Mesendoderm (in vitro differentiated cells): ENCODE measurements around the gene RAD21L1.
A peak's percentile ranks its signal among the peaks of the same experiment; 100 is the strongest.

Source experiments
- DNase-seq: peaks from one replicate; pipeline ENCODE4 v3.0.0; 2013
- H2AK5ac ChIP-seq: 2 replicates; pipeline ENCODE4 v1.6.1; 2013; ENCODE audit warnings: low read length, inconsistent platforms
- H2BK120ac ChIP-seq: 2 replicates; pipeline ENCODE4 v1.6.1; 2013; ENCODE audit warnings: low read depth, mild to moderate bottlenecking, low read length, moderate library complexity, mixed read lengths
- H2BK15ac ChIP-seq: replicated peaks from 2 replicates; pipeline ENCODE4 v1.6.1; 2013; ENCODE audit warnings: low read depth, mild to moderate bottlenecking, moderate library complexity
- H2BK5ac ChIP-seq: 2 replicates; pipeline ENCODE4 v1.6.1; 2013; ENCODE audit warnings: low read length, inconsistent platforms
- H3K18ac ChIP-seq: 2 replicates; pipeline ENCODE4 v1.6.1; 2013; ENCODE audit warnings: mild to moderate bottlenecking, low read length, mixed read lengths
- H3K23ac ChIP-seq: one replicate; pipeline ENCODE4 v1.6.1; 2013; ENCODE audit warnings: low read length
- H3K27ac ChIP-seq: 2 replicates; pipeline ENCODE4 v1.5.1; 2013; ENCODE audit warnings: low read depth, mild to moderate bottlenecking, inconsistent platforms, low read length, moderate library complexity
- H3K27me3 ChIP-seq: 2 replicates; pipeline ENCODE4 v1.6.1; 2013; ENCODE audit warnings: low read length, control low read depth, mild to moderate bottlenecking, inconsistent platforms; ENCODE audit not compliant: insufficient read depth, poor library complexity
- H3K36me3 ChIP-seq: 2 replicates; pipeline ENCODE4 v1.6.1; 2013; ENCODE audit warnings: low read length, inconsistent platforms; ENCODE audit not compliant: control insufficient read depth, insufficient read depth
- H3K4ac ChIP-seq: one replicate; pipeline ENCODE4 v1.6.1; 2013; ENCODE audit warnings: low read depth, mild to moderate bottlenecking, low read length, moderate library complexity
- H3K4me1 ChIP-seq: 2 replicates; pipeline ENCODE4 v1.6.1; 2013; ENCODE audit warnings: low read depth, low read length, inconsistent platforms; ENCODE audit not compliant: control insufficient read depth
- H3K4me2 ChIP-seq: 2 replicates; pipeline ENCODE4 v1.6.1; 2013; ENCODE audit warnings: low read length
- H3K4me3 ChIP-seq: 2 replicates; pipeline ENCODE4 v1.5.1; 2013; ENCODE audit warnings: mild to moderate bottlenecking, low read length
- H3K56ac ChIP-seq: one replicate; pipeline ENCODE4 v1.6.1; 2013; ENCODE audit warnings: low read length
- H3K79me1 ChIP-seq: 2 replicates; pipeline ENCODE4 v1.6.1; 2013; ENCODE audit warnings: low read length, inconsistent platforms
- H3K79me2 ChIP-seq: 2 replicates; pipeline ENCODE4 v1.6.1; 2013; ENCODE audit warnings: mild to moderate bottlenecking, low read length; ENCODE audit not compliant: control insufficient read depth, insufficient read depth
- H3K9ac ChIP-seq: 2 replicates; pipeline ENCODE4 v1.6.1; 2013; ENCODE audit warnings: low read length, inconsistent platforms
- H4K5ac ChIP-seq: one replicate; pipeline ENCODE4 v1.6.1; 2013; ENCODE audit warnings: low read length
- H4K8ac ChIP-seq: one replicate; pipeline ENCODE4 v1.6.1; 2013; ENCODE audit warnings: low read depth, mild to moderate bottlenecking, control low read depth, low read length, moderate library complexity
- WGBS: extraction: QIAGEN DNeasy Blood & Tissue Kit; methylation state at CpG from one replicate; pipeline ENCODE4 v1.1.7; 2013; ENCODE audit warnings: low lambda C conversion rate, missing lambda C conversion rate; ENCODE audit not compliant: insufficient coverage; ENCODE audit errors: extremely low coverage; 5-methylcytosine and 5-hydroxymethylcytosine counted together

RAD21L1 gene

DNA sequence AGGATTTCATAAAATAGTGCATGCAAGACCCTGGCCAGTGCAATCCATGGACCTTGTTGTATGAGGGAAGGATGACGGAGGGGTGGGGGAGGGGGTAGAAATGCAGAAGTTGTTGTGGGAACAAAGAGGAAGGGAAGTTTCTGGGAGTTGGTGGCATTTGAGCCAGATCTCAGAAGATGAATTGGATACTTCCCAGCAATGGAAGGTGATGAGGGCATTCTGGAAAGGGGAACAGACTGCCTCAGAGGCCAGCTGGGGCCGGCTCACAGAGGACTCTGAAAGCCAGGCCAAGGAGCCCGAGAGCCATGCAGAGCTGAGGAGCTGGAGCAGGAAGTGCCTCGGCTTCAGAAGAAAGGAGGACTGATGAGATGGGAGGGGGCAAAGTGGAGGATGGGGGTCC, 43.7 kb upstream of the RAD21L1 start:
- Histone ChIP-seq H3K9ac (no peak overlapping the region), H3K4ac (no peak overlapping the region), H3K79me2 (no peaks in the 10 kb centered on the region), H4K5ac (no peak overlapping the region), H4K8ac (no peak overlapping the region), H3K79me1 (no peaks in the 10 kb centered on the region), H3K18ac (no peak overlapping the region), H3K4me2 (no peak overlapping the region), H3K27ac (no peak overlapping the region), H3K27me3 (peaks cover 10% of the 10 kb centered on the region), H3K36me3 (no peaks in the 10 kb centered on the region), H2BK15ac (no peak overlapping the region), H3K4me1 (peaks cover 7% of the 10 kb centered on the region), H3K23ac (no peak overlapping the region), H2AK5ac (no peak overlapping the region), H2BK5ac (no peak overlapping the region), H3K56ac (no peak overlapping the region), H3K4me3 (no peak overlapping the region), H2BK120ac (no peak overlapping the region)
- DNase-seq = no peak
- WGBS = no CpG with 5 or more reads among the region's 4 CpGs

DNA sequence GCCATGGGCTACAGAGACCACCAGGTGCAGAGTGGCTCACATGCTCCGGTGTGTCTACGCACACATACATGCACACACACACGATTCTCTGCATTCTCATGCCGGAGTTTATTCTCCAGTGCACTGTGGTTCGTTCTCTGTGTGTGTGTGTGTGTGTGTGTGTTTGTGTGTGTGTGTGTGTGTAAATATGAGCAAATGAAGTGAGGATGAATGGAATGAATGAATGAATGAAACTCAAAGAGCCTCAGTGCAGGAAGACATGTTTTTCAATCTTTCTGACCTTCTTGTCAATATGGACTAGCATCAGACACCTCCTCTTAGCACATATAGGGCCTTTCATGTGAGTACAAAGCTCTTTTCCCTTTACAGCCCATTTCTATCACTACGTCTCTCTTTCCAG, 42.7 kb upstream of the RAD21L1 start:
- no peak overlapping the region for H4K8ac ChIP-seq

DNA sequence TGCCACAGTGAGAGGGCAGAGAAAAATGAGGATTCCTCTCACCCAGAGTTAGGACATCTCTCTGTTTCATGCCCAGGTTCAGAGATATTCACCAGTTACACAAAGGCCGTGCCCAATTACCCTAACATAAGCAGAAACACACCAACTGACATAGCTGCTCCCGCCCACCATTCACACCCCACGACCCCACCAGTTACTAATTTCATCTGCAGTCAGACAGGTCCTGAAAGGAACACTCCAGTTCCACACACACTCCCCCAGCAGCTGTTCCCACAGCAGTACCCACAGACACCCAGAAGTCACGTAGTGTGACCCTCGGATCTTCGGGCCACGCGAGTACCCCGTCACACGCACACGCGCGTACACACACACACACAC, 41.6 kb upstream of the RAD21L1 start:
- Histone ChIP-seq H3K4ac (no peak overlapping the region), H4K5ac (no peak overlapping the region), H3K23ac (no peak overlapping the region), H2BK120ac (no peak overlapping the region), H3K9ac (peak overlapping the region; percentile 41), H3K27ac (no peak overlapping the region), H3K27me3 (peaks cover 10% of the 10 kb centered on the region), H4K8ac (no peak overlapping the region), H3K18ac (no peak overlapping the region), H3K36me3 (no peaks in the 10 kb centered on the region), H3K56ac (peak overlapping the region; percentile 86), H2BK5ac (no peak overlapping the region), H3K79me1 (no peaks in the 10 kb centered on the region), H3K4me1 (peaks cover 11% of the 10 kb centered on the region), H3K4me2 (peak overlapping the region; percentile 51), H3K4me3 (no peak overlapping the region), H3K79me2 (no peaks in the 10 kb centered on the region), H2BK15ac (no peak overlapping the region), H2AK5ac (no peak overlapping the region)
- WGBS = no CpG with 5 or more reads among the region's 13 CpGs
- DNase-seq = no peak

More for the DNA sequence above, 42.7 kb upstream of the RAD21L1 start:
- Histone ChIP-seq H3K36me3 (no peaks in the 10 kb centered on the region), H4K5ac (no peak overlapping the region), H3K27ac (no peak overlapping the region), H3K56ac (no peak overlapping the region), H2BK15ac (no peak overlapping the region), H3K4me2 (no peak overlapping the region), H2AK5ac (no peak overlapping the region), H3K4ac (no peak overlapping the region), H3K79me1 (no peaks in the 10 kb centered on the region), H2BK120ac (no peak overlapping the region), H2BK5ac (no peak overlapping the region), H3K4me1 (peaks cover 11% of the 10 kb centered on the region), H3K23ac (no peak overlapping the region), H3K9ac (no peak overlapping the region), H3K18ac (no peak overlapping the region), H3K27me3 (peaks cover 10% of the 10 kb centered on the region), H3K79me2 (no peaks in the 10 kb centered on the region), H3K4me3 (no peak overlapping the region)
- WGBS = no CpG with 5 or more reads among the region's 6 CpGs
- DNase-seq = no peak

DNA sequence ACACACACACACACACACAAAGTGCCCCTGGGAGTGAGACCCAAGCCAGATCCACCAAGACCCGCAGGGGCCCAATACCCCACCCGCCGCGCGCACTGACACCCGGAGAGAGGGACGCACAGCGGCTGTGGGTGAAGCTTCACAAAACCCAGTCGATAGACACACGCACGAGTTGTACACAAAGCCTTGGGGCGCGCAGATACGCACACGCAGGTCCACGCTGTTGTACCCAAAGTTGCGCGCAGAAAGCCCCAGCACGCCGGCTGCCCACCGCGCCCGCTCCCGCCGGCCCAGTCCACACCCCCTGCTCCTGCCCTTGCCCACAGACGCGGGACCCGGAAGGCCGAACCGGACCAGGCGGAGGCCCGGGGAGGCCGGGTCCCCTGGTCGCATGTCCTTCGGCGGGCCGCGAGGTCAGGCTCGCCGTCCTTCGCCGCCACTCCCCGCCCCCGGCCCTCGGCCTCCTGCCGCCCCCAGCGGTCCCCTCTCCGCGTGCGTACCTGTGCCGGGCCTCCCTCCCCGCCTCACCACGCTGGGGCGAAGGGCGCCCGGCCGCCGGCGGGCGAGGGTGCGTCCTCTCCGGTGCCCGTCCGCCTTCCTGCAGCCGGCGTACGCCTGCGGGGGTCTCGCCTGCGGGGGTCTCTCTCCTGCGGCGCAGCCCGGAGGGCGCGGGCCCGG, 41.1 kb upstream of the RAD21L1 start, which contains the start of gene TMEM74B:
TMEM74B (minus strand) TSS at position 344 of the 678 bp plus-strand sequence. CDS start 1,180 bp downstream, outside the sequence.
- no peak within 1 kb of the TSS for H3K23ac ChIP-seq
- DNase-seq = no peak
- no peak within 1 kb of the TSS for H2BK5ac ChIP-seq
- peak within 1 kb of the TSS; percentile 30 for H3K4me3 ChIP-seq
- H3K4me2 ChIP-seq = peak within 1 kb of the TSS; percentile 51
- WGBS = no CpG with 5 or more reads among the region's 76 CpGs
- no peak within 1 kb of the TSS for H2BK15ac ChIP-seq
- no peaks in the 10 kb centered on the region for H3K36me3 ChIP-seq
- H2BK120ac ChIP-seq = no peak within 1 kb of the TSS
- no peaks in the 10 kb centered on the region for H3K79me1 ChIP-seq
- no peak within 1 kb of the TSS for H2AK5ac ChIP-seq
- H3K4me1 ChIP-seq = peaks cover 11% of the 10 kb centered on the region
- H3K9ac ChIP-seq = peak within 1 kb of the TSS; percentile 59
- H3K79me2 ChIP-seq = no peaks in the 10 kb centered on the region
- peak within 1 kb of the TSS; percentile 86 for H3K56ac ChIP-seq
- H4K5ac ChIP-seq = no peak within 1 kb of the TSS
- no peak within 1 kb of the TSS for H3K4ac ChIP-seq
- H3K27me3 ChIP-seq = peaks cover 10% of the 10 kb centered on the region
- H4K8ac ChIP-seq = no peak within 1 kb of the TSS
- H3K27ac ChIP-seq = no peak within 1 kb of the TSS
- H3K18ac ChIP-seq = peak within 1 kb of the TSS; percentile 44

DNA sequence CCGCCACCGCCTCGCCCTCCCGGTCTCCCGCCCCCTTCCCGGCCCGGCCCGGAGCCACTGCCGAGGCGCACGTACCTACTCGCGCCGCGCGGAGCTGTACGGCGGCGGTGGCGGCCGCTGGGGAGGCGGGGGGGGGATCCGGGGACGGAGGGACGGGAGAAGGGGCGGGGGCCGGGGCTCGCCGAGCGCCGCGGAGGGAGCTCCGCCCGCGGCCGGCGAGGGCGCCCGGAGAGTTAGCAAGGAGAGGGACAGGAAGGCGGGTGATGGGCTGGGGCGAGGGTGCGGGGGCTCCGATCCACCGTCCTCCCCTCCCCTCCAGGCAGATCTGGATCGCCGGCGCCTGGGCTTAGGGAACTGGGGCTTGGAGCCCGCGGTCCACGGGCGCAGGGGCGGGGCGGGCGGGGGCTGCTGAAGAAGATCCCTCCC, 40.5 kb upstream of the RAD21L1 start:
- peaks cover 10% of the 10 kb centered on the region for H3K27me3 ChIP-seq

More for the DNA sequence above, 40.5 kb upstream of the RAD21L1 start:
- Histone ChIP-seq H2BK15ac (no peak overlapping the region), H3K79me2 (no peaks in the 10 kb centered on the region), H3K9ac (peak overlapping the region; percentile 59), H4K5ac (no peak overlapping the region), H3K23ac (no peak overlapping the region), H3K18ac (peak overlapping the region; percentile 44), H3K79me1 (no peaks in the 10 kb centered on the region), H3K4me2 (peak overlapping the region; percentile 35), H4K8ac (no peak overlapping the region), H3K27ac (no peak overlapping the region), H3K4me3 (peak overlapping the region; percentile 30), H2BK5ac (no peak overlapping the region), H2AK5ac (no peak overlapping the region), H2BK120ac (no peak overlapping the region), H3K36me3 (no peaks in the 10 kb centered on the region), H3K4me1 (peaks cover 11% of the 10 kb centered on the region), H3K4ac (no peak overlapping the region), H3K56ac (peak overlapping the region; percentile 86)
- WGBS = no CpG with 5 or more reads among the region's 54 CpGs
- peak; percentile 47 for DNase-seq
